Natural killer cell (primary cell): ENCODE results near the gene THRB. TPM values are rescaled to one million over a fixed set of nuclear protein-coding genes. Genes with fewer than 3 reads are reported as not detected.

ENCODE experiments used
- ATAC-seq, 3 donors: fragments of 150-1000 bp in 2 of 3; fragments of 200-7000 bp in 1 of 3; cut with Tn5 transposase; 1 replicate in 1 of 3; 2 replicates in 2 of 3; pipeline ENCODE4 v1.10.0; 2021; ENCODE audit warnings: mild to moderate bottlenecking in 2 of 3, moderate library complexity in 2 of 3
- DNase-seq, 2 donors: peaks; one replicate each; pipeline versions ENCODE4 v3.0.0 to v3.0.0-alpha.2; 2013 to 2021; ENCODE audit warnings: mixed read lengths in 1 of 2
- H3K27ac ChIP-seq: one replicate; pipeline ENCODE4 v1.5.1; 2013; ENCODE audit warnings: mild to moderate bottlenecking, low read length
- H3K27me3 ChIP-seq: one replicate; pipeline ENCODE4 v1.6.1; 2013; ENCODE audit warnings: low read length; ENCODE audit not compliant: control insufficient read depth, insufficient read depth
- H3K36me3 ChIP-seq: one replicate; pipeline ENCODE4 v1.6.1; 2013; ENCODE audit warnings: low read length; ENCODE audit not compliant: control insufficient read depth, insufficient read depth
- H3K4me1 ChIP-seq: one replicate; pipeline ENCODE4 v1.6.1; 2013; ENCODE audit warnings: low read length; ENCODE audit not compliant: control insufficient read depth, insufficient read depth
- H3K4me3 ChIP-seq: one replicate; pipeline ENCODE4 v1.5.1; 2013; ENCODE audit warnings: low read length
- H3K9me3 ChIP-seq: one replicate; pipeline ENCODE4 v1.6.1; 2013; ENCODE audit warnings: low read length; ENCODE audit not compliant: control insufficient read depth, insufficient read depth
- H3K27ac Mint-ChIP-seq, 2 donors: one replicate each; pipeline ENCODE4 v1.8.0; 2022; ENCODE audit warnings: mild to moderate bottlenecking in 2 of 2, mixed read lengths in 2 of 2, moderate library complexity in 1 of 2
- H3K27me3 Mint-ChIP-seq, 2 donors: one replicate each; pipeline ENCODE4 v1.8.0; 2022; ENCODE audit warnings: low read depth in 2 of 2, mixed read lengths in 2 of 2
- H3K36me3 Mint-ChIP-seq: one replicate; pipeline ENCODE4 v1.8.0; 2022; ENCODE audit warnings: mixed read lengths
- H3K4me1 Mint-ChIP-seq, 2 donors: one replicate each; pipeline ENCODE4 v1.8.0; 2022; ENCODE audit warnings: mixed read lengths in 2 of 2
- H3K4me3 Mint-ChIP-seq: one replicate; pipeline ENCODE4 v1.8.0; 2022; ENCODE audit warnings: mild to moderate bottlenecking, moderate library complexity, mixed read lengths
- H3K9me3 Mint-ChIP-seq, 2 donors: one replicate each; pipeline ENCODE4 v1.8.0; 2022; ENCODE audit warnings: mixed read lengths in 2 of 2
- CTCF ChIP-seq: fragments of 200-600 bp; IDR thresholded peaks from one replicate; pipeline ENCODE4 v1.8.0; 2022; ENCODE audit warnings: antibody characterized with exemption
- WGBS: methylation state at CpG from one replicate; pipeline ENCODE4 v1.1.7; 2013; ENCODE audit warnings: missing lambda C conversion rate; ENCODE audit not compliant: insufficient coverage; 5-methylcytosine and 5-hydroxymethylcytosine counted together
- intact Hi-C: fragments of 100-400 bp; cut with micrococcal nuclease; formaldehyde crosslinking; loops from one replicate; pipeline ENCODE4 v1.14.2; 2022
- total RNA-seq, 4 donors: library from RNA; stranded (reverse); fragments of 120-200 nt in 1 of 4; gene quantifications; one replicate each; pipeline versions ENCODE4 v1.2.3 to v1.2.4, GENCODE V29; 2013 to 2022

Gene THRB
- total RNA-seq, 3 donors from 2014 or later (not counting 1 experiment from before 2014, with no cell fraction given): 0.05 TPM; not detected in 2

GRCh38 chr3:24305795-24306467 is 188.7 kb downstream of the THRB start:
- no peak for TF ChIP-seq CTCF
- no peak overlapping the region for H3K4me3 ChIP-seq
- DNase-seq (no peak), ATAC-seq (no peak)
- no peaks in the 10 kb centered on the region for H3K36me3 Mint-ChIP-seq
- no peak overlapping the region for H3K27ac ChIP-seq
- no peaks in the 10 kb centered on the region for H3K27me3 Mint-ChIP-seq
- H3K9me3 ChIP-seq: no peaks in the 10 kb centered on the region
- H3K9me3 Mint-ChIP-seq: peaks cover 0 to 3% of the 10 kb centered on the region in 2 donors
- WGBS: 52% methylated on average over 4 of the region's 4 CpGs
- intact Hi-C loops: no loop called here
- H3K4me3 Mint-ChIP-seq: no peak overlapping the region
- H3K4me1 ChIP-seq: no peaks in the 10 kb centered on the region
- no peaks in the 10 kb centered on the region for H3K27me3 ChIP-seq
- no peak overlapping the region for H3K27ac Mint-ChIP-seq
- H3K36me3 ChIP-seq: no peaks in the 10 kb centered on the region
- no peaks in the 10 kb centered on the region for H3K4me1 Mint-ChIP-seq

GRCh38 chr3:24303057-24303754 is 191.4 kb downstream of the THRB start:
- no peaks in the 10 kb centered on the region for H3K4me1 ChIP-seq
- no peaks in the 10 kb centered on the region for H3K27me3 ChIP-seq
- ATAC-seq: no peak
- no peak overlapping the region for H3K27ac ChIP-seq
- H3K9me3 ChIP-seq: no peaks in the 10 kb centered on the region
- Mint-ChIP-seq H3K27ac (no peak overlapping the region), H3K9me3 (peaks cover 0 to 3% of the 10 kb centered on the region in 2 donors), H3K27me3 (no peaks in the 10 kb centered on the region), H3K4me1 (no peaks in the 10 kb centered on the region), H3K36me3 (no peaks in the 10 kb centered on the region), H3K4me3 (no peak overlapping the region)
- 86% methylated on average over 6 of the region's 7 CpGs for WGBS
- H3K4me3 ChIP-seq: no peak overlapping the region
- intact Hi-C loops: no loop called here
- TF ChIP-seq CTCF: no peak
- H3K36me3 ChIP-seq: no peaks in the 10 kb centered on the region
- DNase-seq: no peak

- peaks cover 0 to 3% of the 10 kb centered on the region in 2 donors for H3K9me3 Mint-ChIP-seq
- intact Hi-C loops: no loop called here
- no peaks in the 10 kb centered on the region for H3K27me3 Mint-ChIP-seq
- ATAC-seq: no peak
- no peaks in the 10 kb centered on the region for H3K4me1 ChIP-seq
- H3K36me3 Mint-ChIP-seq: no peaks in the 10 kb centered on the region
- H3K9me3 ChIP-seq: no peaks in the 10 kb centered on the region
- no peak overlapping the region for H3K27ac Mint-ChIP-seq
- DNase-seq: no peak
- H3K27ac ChIP-seq: no peak overlapping the region
- no peaks in the 10 kb centered on the region for H3K27me3 ChIP-seq
- no peak overlapping the region for H3K4me3 ChIP-seq
- no peak overlapping the region for H3K4me3 Mint-ChIP-seq
- H3K4me1 Mint-ChIP-seq: no peaks in the 10 kb centered on the region
- TF ChIP-seq CTCF: no peak
- 85% methylated on average over 2 of the region's 2 CpGs for WGBS
- H3K36me3 ChIP-seq: no peaks in the 10 kb centered on the region
These were observed 192.3 kb downstream of the THRB start for GRCh38 chr3:24302396-24302795.
